Activated T-cell treated with anti-CD3 and anti-CD28 coated beads, Interleukin-2, amount 50 U/mL, for 24 hours (primary cell): Measurements from ENCODE around the gene LTBP1.

Experiments
- DNase-seq: peaks from one replicate; pipeline ENCODE4 v3.0.0-alpha.2; 2020
- H3K27ac Mint-ChIP-seq: 2 replicates; pipeline ENCODE4 v1.8.0; 2020; ENCODE audit warnings: mild to moderate bottlenecking, mixed read lengths
- H3K27me3 Mint-ChIP-seq: 2 replicates; pipeline ENCODE4 v1.8.0; 2020; ENCODE audit warnings: mixed read lengths
- H3K36me3 Mint-ChIP-seq: 2 replicates; pipeline ENCODE4 v1.8.0; 2020; ENCODE audit warnings: low read depth, mixed read lengths
- H3K4me1 Mint-ChIP-seq: 2 replicates; pipeline ENCODE4 v1.8.0; 2020; ENCODE audit warnings: low read depth, mixed read lengths
- H3K4me3 Mint-ChIP-seq: 2 replicates; pipeline ENCODE4 v1.8.0; 2020; ENCODE audit warnings: mild to moderate bottlenecking, moderate library complexity, mixed read lengths
- H3K9me3 Mint-ChIP-seq: 2 replicates; pipeline ENCODE4 v1.8.0; 2020; ENCODE audit warnings: mixed read lengths

Gene LTBP1

DNA sequence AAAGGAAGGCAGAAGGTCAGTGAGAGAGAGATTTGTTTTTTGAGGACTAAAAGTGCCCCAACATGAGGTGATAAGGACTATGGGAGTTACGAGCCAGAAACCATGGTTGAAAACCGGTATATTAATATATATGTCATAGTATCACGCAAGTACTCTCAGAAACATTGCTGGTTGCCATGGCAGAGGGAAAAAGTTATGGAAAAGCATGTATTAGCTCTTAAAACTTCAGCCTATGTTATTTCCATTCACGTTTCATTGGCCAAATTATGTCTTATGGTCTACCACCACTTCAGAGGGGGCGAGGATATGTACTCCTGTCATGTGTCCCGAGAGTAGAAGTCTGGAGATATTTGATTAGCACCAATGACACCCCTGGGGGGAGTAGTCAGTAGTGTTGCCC, 125.9 kb downstream of the LTBP1 start:
- H3K4me3 Mint-ChIP-seq, result no peak overlapping the region
- H3K27ac Mint-ChIP-seq, result no peak overlapping the region
- no peak for DNase-seq
- no peaks in the 10 kb centered on the region for H3K9me3 Mint-ChIP-seq
- H3K36me3 Mint-ChIP-seq, result no peaks in the 10 kb centered on the region
- H3K4me1 Mint-ChIP-seq, result peaks cover 16% of the 10 kb centered on the region
- peaks cover 18% of the 10 kb centered on the region for H3K27me3 Mint-ChIP-seq

DNA sequence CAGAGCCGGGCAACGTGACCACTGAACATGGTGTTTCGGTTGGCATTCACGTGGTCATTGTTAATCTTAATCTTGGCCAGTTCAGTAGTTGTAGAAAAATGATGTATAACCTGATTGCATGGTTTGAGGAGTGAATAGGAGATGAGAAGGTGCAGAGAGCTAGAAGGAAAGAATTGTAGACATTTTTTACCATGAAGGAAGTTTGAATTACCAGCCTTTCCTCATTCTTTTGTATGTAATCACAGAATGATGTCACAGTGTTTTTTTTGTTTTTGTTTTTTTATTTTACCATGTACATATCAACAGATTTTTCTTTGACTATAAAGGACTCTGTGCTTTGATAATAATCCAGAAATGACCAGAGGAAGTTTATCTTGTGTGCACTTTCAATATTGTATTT, 126.3 kb downstream of the LTBP1 start:
- no peak overlapping the region for H3K4me3 Mint-ChIP-seq
- H3K36me3 Mint-ChIP-seq, result no peaks in the 10 kb centered on the region
- H3K27me3 Mint-ChIP-seq, result peaks cover 17% of the 10 kb centered on the region
- H3K9me3 Mint-ChIP-seq, result no peaks in the 10 kb centered on the region
- no peak overlapping the region for H3K27ac Mint-ChIP-seq
- DNase-seq, result no peak
- H3K4me1 Mint-ChIP-seq, result peaks cover 16% of the 10 kb centered on the region

DNA sequence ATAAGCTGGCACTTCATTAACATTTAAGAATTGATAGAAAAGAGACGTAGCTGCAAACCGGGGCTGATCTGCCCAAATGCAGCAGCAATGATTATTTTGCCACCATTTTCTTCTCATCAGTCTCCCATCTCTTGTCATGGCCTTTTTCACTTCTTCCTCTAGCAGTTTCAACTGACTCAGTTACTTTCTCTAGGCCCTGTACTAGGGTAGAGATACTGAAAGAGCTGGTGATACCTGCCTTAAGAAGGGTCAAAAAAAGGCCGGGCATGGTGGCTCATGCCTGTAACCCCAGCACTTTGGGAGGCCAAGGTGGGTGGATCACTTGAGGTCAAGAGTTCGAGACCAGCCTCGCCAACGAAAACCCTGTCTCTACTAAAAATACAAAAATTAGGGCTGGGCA, 127.4 kb downstream of the LTBP1 start:
- no peak for DNase-seq
- peaks cover 13% of the 10 kb centered on the region for H3K4me1 Mint-ChIP-seq
- no peaks in the 10 kb centered on the region for H3K9me3 Mint-ChIP-seq
- no peak overlapping the region for H3K27ac Mint-ChIP-seq
- H3K36me3 Mint-ChIP-seq, result no peaks in the 10 kb centered on the region
- H3K4me3 Mint-ChIP-seq, result no peak overlapping the region
- peaks cover 13% of the 10 kb centered on the region for H3K27me3 Mint-ChIP-seq

DNA sequence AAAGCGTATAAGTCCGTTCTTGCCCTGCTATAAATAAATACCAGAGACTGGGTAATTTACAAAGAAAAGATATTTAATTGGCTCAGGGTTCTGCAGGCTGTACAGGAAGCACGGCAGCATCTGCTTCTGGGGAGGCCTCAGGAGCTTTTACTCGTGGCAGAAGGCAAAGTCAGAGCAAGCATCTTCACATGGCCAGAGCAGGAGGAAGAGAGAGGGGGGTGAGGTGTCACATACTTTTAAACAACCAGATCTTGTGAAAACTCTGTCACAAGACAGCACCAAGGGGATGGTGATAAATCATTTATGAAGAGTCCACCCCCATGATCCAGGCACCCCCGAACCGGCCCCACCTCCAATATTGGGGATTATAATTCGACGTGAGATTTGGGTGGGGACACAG, 130.6 kb downstream of the LTBP1 start:
- Mint-ChIP-seq H3K4me3 (no peak overlapping the region), H3K27me3 (peaks cover 8% of the 10 kb centered on the region), H3K9me3 (no peaks in the 10 kb centered on the region), H3K4me1 (no peaks in the 10 kb centered on the region), H3K27ac (no peak overlapping the region), H3K36me3 (no peaks in the 10 kb centered on the region)
- no peak for DNase-seq

DNA sequence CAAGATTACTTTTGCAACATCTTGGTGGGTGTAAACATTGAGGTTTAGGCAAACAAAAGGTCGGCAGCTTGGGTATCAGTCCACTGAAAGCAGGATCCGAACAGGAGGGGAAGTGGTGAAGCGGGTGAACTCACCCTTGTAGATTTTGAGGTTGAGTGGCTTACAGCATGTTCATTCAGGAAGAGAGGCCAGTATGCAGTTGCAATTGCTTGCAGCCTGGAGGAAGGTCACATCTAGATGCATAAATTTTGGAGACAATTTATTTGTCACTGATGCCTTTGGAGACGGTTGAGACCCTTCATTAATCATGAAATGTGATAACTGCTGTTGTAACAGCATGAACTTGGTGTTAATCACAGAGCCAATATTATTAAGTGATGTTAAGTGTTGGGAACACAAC, 131.1 kb downstream of the LTBP1 start:
- H3K27ac Mint-ChIP-seq, result no peak overlapping the region
- H3K4me1 Mint-ChIP-seq, result no peaks in the 10 kb centered on the region
- no peaks in the 10 kb centered on the region for H3K36me3 Mint-ChIP-seq
- no peak for DNase-seq
- H3K9me3 Mint-ChIP-seq, result no peaks in the 10 kb centered on the region
- peaks cover 6% of the 10 kb centered on the region for H3K27me3 Mint-ChIP-seq
- no peak overlapping the region for H3K4me3 Mint-ChIP-seq

DNA sequence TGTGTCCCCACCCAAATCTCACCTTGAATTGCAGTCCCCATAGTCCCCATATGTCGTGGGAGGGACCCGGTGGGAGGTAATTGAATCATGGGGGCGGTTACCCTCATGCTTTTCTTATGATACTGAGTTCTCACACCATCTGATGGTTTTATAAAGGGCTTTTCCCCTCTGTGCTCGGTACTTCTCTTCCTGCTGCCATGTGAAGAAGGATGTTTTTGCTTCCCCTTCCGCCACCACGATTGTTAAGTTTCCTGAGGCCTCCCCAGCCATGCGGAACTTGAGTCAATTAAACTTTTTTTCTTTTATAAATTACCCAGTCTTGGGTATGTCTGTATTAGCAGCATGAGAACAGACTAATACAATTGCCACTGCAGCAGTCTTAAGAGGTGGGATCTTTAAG, 134.9 kb downstream of the LTBP1 start:
- Mint-ChIP-seq H3K9me3 (no peaks in the 10 kb centered on the region), H3K27ac (no peak overlapping the region), H3K4me3 (no peak overlapping the region), H3K27me3 (peaks cover 17% of the 10 kb centered on the region), H3K36me3 (no peaks in the 10 kb centered on the region), H3K4me1 (no peaks in the 10 kb centered on the region)
- DNase-seq, result no peak

DNA sequence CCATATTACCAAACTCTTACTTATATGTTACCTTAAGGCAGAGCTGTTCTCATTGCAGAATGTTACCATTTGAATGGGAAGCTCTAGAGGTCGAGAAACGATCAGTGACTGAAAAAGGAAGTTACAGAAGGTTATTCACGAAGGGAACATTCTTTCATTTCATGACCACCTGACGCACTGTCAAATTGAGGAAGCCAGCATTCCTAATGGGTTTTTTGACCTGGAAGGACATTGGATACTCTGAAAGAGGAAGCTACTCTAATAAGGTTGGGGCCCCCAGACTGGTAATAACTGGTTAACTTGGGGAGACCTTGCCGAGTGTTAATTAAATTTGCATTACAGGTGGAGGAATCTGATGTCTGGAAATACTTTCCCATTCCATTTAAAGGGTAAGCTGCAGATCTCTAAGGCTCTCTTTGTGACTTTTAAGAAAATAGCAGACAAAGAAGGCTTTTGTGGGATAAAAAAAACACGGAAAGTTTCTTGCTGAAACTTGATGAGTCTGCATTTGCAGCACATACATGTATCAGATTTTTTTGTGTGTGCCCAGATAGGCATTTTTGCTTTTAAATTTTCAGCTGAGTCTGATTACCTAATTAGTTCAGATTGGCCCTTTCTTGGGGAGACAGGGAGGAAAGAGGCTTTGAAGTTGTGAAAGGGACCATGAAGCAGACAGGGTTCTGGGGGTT, 137.1 kb downstream of the LTBP1 start:
- no peaks in the 10 kb centered on the region for H3K36me3 Mint-ChIP-seq
- H3K27ac Mint-ChIP-seq, result no peak overlapping the region
- peaks cover 15% of the 10 kb centered on the region for H3K27me3 Mint-ChIP-seq
- no peak overlapping the region for H3K4me3 Mint-ChIP-seq
- DNase-seq, result no peak
- H3K9me3 Mint-ChIP-seq, result no peaks in the 10 kb centered on the region
- H3K4me1 Mint-ChIP-seq, result no peaks in the 10 kb centered on the region

DNA sequence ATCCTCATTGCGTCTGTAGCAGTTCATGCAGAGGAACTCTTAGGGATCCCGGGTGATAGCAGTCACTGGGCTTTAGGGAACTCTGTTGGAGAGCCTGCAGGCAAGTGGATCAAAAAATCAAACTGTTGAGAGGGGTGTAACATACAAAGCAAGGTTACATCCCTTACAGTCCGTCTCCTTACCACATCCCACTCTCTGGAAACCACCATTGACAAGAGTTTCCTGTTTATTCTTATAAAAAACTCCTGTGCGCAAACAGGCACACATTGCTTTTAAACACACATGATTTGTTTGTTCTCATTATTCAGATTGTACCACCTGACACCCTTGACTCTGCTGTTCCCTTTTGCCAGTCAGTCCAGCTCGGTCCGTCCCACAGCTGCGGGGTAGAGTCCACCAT, 137.7 kb downstream of the LTBP1 start:
- H3K4me3 Mint-ChIP-seq, result no peak overlapping the region
- H3K36me3 Mint-ChIP-seq, result no peaks in the 10 kb centered on the region

DNA sequence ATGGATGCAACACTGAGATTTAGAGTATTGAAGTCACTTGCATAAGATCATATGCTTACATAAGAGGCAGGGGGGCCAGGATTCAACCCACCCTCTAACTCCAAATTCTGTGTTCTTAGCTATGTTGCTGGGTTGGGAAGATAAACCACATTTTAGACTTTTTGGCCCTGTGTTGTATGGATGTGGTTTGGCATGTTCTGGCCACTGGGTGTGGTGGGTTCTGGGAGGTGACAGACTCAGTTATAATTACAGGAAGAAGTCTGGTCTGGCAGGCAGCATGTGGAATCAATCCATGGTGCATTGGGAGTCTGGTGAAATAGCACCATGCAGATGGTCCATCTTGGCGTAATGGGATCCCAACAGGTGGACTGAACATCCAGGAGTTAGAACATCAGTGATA, 138.9 kb downstream of the LTBP1 start:
- Mint-ChIP-seq H3K4me3 (no peak overlapping the region), H3K36me3 (no peaks in the 10 kb centered on the region), H3K27me3 (peaks cover 15% of the 10 kb centered on the region), H3K4me1 (no peaks in the 10 kb centered on the region), H3K9me3 (no peaks in the 10 kb centered on the region), H3K27ac (no peak overlapping the region)
- DNase-seq, result no peak

More for the DNA sequence above, 137.7 kb downstream of the LTBP1 start:
- no peak overlapping the region for H3K27ac Mint-ChIP-seq
- no peak for DNase-seq
- peaks cover 15% of the 10 kb centered on the region for H3K27me3 Mint-ChIP-seq
- no peaks in the 10 kb centered on the region for H3K4me1 Mint-ChIP-seq
- H3K9me3 Mint-ChIP-seq, result no peaks in the 10 kb centered on the region

DNA sequence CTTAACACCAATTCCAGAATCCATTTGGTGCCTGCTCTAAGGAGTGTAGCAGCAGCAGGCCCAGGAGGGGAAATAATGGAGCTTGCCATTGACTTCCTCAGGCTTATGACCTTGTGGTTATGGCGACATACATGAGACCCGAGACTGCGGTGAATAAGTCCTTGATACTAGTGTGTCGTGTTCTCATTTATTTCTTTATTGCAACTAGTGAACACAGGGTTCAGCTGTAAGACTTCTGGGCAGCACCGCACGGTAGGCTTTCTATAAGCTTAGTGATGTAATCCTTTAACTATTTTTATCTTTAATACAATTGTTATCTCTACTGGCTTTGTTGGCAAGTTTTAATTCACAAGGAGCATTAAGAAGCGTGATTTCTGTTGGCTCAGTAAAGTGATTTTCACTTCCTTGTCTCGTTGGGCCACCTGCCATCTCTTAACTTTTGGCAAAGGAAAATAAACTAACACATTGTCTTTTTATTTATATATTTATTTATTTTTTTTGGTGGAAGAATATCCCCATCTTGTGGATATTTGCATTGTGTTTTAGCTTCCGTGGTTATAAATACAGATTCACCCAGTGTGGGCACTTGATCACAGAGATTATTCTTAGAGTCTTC, 139.8 kb downstream of the LTBP1 start:
- Mint-ChIP-seq H3K9me3 (no peaks in the 10 kb centered on the region), H3K27me3 (peaks cover 15% of the 10 kb centered on the region), H3K4me3 (no peak overlapping the region), H3K4me1 (no peaks in the 10 kb centered on the region), H3K27ac (no peak overlapping the region), H3K36me3 (no peaks in the 10 kb centered on the region)
- no peak for DNase-seq

DNA sequence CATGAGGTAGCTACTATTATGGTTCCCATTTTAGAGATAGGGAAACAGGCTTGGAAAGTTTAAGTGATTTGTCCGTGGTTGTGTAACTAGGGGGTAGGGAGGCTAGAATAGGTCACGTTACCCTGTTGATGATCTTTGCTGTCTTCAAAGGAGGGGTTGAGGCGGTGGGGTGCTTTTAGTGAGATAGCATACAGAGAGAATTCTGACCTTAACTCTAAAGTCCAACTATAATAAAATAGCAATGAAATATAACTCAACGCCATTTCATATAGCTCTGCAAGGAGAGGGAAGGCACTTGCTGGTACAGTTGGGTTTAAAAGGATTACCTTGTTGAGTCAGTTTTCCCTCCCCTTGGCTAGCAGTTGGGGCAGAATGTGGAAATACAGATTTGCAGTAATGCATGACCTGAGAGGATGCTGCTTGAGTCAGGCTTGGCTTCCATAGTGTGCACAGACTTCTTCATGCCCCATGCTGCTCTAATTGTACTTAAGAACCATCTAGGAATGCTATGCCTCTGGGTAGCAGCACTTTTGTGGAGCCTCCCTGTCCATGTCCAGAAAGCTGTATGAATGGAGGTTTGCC, 143.9 kb downstream of the LTBP1 start:
- H3K27ac Mint-ChIP-seq, result no peak overlapping the region
- no peaks in the 10 kb centered on the region for H3K9me3 Mint-ChIP-seq

DNA sequence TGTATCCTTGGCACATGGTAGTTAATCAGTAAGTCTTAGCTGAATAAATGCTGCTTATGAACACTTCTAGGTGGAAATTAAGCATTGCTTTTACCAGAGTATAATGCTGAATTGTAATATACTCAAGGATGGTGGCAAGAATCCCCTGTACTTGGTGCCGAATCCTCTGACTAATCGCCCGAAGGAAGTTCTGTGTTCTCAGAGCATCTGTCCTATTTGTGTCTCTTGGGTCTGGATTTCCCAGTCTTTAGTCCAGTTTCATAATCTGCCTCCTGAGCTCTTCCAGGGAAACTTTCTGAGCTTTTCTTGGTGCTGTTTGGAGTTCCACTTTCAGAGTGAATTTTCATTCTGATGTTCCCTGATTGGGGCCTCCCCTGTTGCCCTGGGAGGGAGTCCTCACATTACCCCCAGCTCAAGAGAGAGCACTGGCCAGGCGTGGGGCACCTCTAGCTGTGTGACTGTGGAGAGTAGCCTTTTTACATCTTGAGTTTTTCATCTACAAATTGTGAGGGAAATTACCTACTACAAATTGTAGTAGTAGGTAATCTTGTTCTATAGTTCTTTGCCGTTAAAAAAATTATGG, 144.9 kb downstream of the LTBP1 start:
- no peak overlapping the region for H3K27ac Mint-ChIP-seq
- no peaks in the 10 kb centered on the region for H3K4me1 Mint-ChIP-seq
- H3K9me3 Mint-ChIP-seq, result no peaks in the 10 kb centered on the region
- peaks cover 12% of the 10 kb centered on the region for H3K27me3 Mint-ChIP-seq
- H3K4me3 Mint-ChIP-seq, result no peak overlapping the region
- no peak for DNase-seq
- H3K36me3 Mint-ChIP-seq, result no peaks in the 10 kb centered on the region

More for the DNA sequence above, 143.9 kb downstream of the LTBP1 start:
- Mint-ChIP-seq H3K27me3 (peaks cover 13% of the 10 kb centered on the region), H3K4me3 (no peak overlapping the region), H3K4me1 (no peaks in the 10 kb centered on the region), H3K36me3 (no peaks in the 10 kb centered on the region)
- DNase-seq, result no peak

DNA sequence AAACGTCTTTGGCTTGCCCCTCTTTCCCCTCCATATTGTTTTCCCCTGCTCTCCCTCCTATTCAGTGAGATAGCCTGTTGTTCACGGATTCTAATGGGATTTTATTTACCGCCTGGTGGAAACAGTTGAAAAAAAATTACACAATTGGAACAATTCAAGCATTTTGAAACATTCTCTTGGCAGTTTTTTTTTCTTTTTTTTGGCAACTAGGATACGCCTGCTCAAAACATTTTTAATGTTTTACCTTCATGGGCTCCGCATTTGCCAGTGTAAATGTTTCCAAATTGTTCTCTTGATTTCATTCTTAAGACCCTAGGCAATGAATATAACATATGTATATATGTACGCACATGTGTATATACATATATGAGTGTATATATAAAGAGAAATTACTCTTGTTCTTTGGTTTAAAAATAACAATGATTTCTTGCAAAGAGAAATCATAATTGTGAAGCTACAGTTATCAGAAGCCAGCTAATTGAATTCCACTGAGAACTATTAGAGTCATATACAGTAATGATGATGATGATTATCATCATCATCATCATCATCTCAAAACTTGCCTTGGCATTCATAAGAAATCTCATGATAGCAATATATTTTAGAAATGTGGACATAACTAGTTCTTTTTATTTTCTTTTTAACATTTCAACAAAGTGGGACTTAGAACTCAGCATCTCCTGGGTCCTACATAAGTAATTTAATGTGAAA, 146.7 kb downstream of the LTBP1 start:
- Mint-ChIP-seq H3K27ac (no peak overlapping the region), H3K4me1 (no peaks in the 10 kb centered on the region), H3K9me3 (no peaks in the 10 kb centered on the region), H3K4me3 (no peak overlapping the region), H3K36me3 (no peaks in the 10 kb centered on the region), H3K27me3 (peaks cover 13% of the 10 kb centered on the region)
- no peak for DNase-seq

DNA sequence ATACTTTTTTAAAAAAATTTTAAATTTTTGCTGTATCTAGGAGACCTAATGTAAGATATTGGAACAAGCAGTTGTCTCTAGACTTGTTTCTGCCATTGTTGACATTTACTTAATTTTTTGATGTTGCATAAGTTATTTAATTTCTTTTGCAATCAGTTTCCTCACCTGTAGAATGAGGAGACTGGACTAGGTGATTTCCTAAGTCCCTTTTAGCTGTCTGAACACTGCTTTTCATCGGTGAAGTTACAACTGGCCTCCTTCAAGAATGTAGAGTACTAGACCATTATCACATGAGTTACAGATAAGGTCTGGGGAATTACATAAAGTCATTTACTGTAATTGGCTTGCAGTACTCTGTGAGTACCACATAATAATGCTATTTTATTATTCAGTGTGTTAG, 147.6 kb downstream of the LTBP1 start:
- DNase-seq, result no peak
- no peak overlapping the region for H3K4me3 Mint-ChIP-seq

DNA sequence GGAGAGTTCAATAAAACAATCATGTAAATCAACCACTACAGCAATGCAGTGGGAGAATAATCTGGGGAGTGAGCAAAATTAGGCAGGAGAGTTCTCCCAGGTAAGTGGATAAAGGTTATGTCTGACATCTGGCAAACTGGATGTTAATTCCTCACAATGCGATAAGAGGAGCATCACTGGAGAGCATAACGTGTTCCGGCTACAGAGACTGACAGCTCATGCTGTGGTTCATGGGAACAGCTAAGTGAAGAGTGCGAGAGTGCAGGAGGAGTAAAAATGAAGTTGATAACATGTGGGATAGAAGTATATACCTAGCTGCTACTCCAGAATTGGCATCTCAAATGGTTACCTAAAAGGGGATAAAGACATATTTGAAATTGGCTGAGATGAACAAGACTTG, 153.2 kb downstream of the LTBP1 start:
- no peak for DNase-seq
- H3K4me1 Mint-ChIP-seq, result no peaks in the 10 kb centered on the region
- no peak overlapping the region for H3K27ac Mint-ChIP-seq
- H3K4me3 Mint-ChIP-seq, result no peak overlapping the region
- H3K9me3 Mint-ChIP-seq, result no peaks in the 10 kb centered on the region
- no peaks in the 10 kb centered on the region for H3K36me3 Mint-ChIP-seq
- peaks cover 15% of the 10 kb centered on the region for H3K27me3 Mint-ChIP-seq

More for the DNA sequence above, 147.6 kb downstream of the LTBP1 start:
- peaks cover 13% of the 10 kb centered on the region for H3K27me3 Mint-ChIP-seq
- no peaks in the 10 kb centered on the region for H3K9me3 Mint-ChIP-seq
- no peak overlapping the region for H3K27ac Mint-ChIP-seq
- H3K36me3 Mint-ChIP-seq, result no peaks in the 10 kb centered on the region
- no peaks in the 10 kb centered on the region for H3K4me1 Mint-ChIP-seq
